HepG2 (cell line): ENCODE data around the gene TMEM108. TPM values are rescaled to one million over a fixed set of nuclear protein-coding genes. Genes with fewer than 3 reads are reported as not detected.
A peak's percentile ranks its signal among the peaks of the same experiment; 100 is the strongest.

Experiments used
- ATAC-seq: fragments of 200-7000 bp; cut with Tn5 transposase; 3 replicates; pipeline ENCODE4 v1.9.1; 2020; ENCODE audit warnings: mild to moderate bottlenecking, moderate library complexity
- BruUV-seq: library from RNA; stranded (reverse); fragments of 400-500 nt; replicated peaks from 2 replicates; lab custom pipeline; 2021; lab: Mats Ljungman, UMichigan
- CTCF ChIA-PET: fragments of 300-600 bp; formaldehyde crosslinking; extraction: SDS; loops from one replicate; lab custom pipeline; 2021; ENCODE audit warnings: low total read pairs, inconsistent platforms, low intra/inter-chr PET ratio; lab: Yijun Ruan, JAX
- POLR2A ChIA-PET: fragments of 350-600 bp; sonication (Branson Sonifier 250); formaldehyde crosslinking; loops from one replicate; lab custom pipeline; 2020; ENCODE audit warnings: antibody characterized with exemption, inconsistent platforms; lab: Yijun Ruan, JAX
- DNase-seq: peaks from one replicate; pipeline ENCODE4 v3.0.0-alpha.2; 2015; ENCODE audit warnings: low spot score
- FAIRE-seq: peaks from 3 replicates; lab custom pipeline; 2011; peaks lifted over from hg19 to GRCh38; lab: Jason Lieb, UNC
- H2AFZ ChIP-seq: one replicate; pipeline ENCODE4 v1.6.1; 2011; ENCODE audit warnings: low read length, inconsistent platforms
- H3K27ac ChIP-seq: fragments of 300-600 bp; 3 replicates; pipeline ENCODE4 v1.8.0; 2011; ENCODE audit warnings: mixed run types, mild to moderate bottlenecking, mixed read lengths, low read length, inconsistent platforms; ENCODE audit not compliant: insufficient read depth; ENCODE audit errors: extremely low read length
- H3K27me3 ChIP-seq, 2 experiments: fragments of 200-600 bp in 1 of 2; 2 replicates in 1 of 2; 3 replicates in 1 of 2; pipeline versions ENCODE4 v1.6.0 to v1.8.0; 2011; ENCODE audit warnings: low read length in 2 of 2, mild to moderate bottlenecking in 2 of 2, moderate library complexity in 2 of 2, inconsistent platforms in 1 of 2; ENCODE audit not compliant: insufficient read depth in 2 of 2, control insufficient read depth in 1 of 2
- H3K36me3 ChIP-seq, 2 experiments: fragments of 200-600 bp in 1 of 2; replicated peaks in 1 of 2; 2 replicates in 1 of 2; 3 replicates in 1 of 2; pipeline versions ENCODE4 v1.5.1 to v1.8.0; 2011; ENCODE audit warnings: low read length in 2 of 2, inconsistent platforms in 1 of 2; ENCODE audit not compliant: insufficient read depth in 2 of 2, control insufficient read depth in 1 of 2
- H3K4me1 ChIP-seq: 2 replicates; pipeline ENCODE4 v1.5.1; 2012; ENCODE audit warnings: low read length, inconsistent platforms; ENCODE audit not compliant: insufficient read depth
- H3K4me2 ChIP-seq: 2 replicates; pipeline ENCODE4 v1.6.0; 2011; ENCODE audit warnings: low read depth, low read length, inconsistent platforms
- H3K4me3 ChIP-seq, 3 experiments: fragments of 200-600 bp in 1 of 3; sonication (generic), shearing (Covaris generic) in 1 of 3; replicated peaks in 1 of 3; 2 replicates each; pipeline ENCODE4 v1.5.1; 2011 to 2016; ENCODE audit warnings: low read length in 3 of 3, inconsistent platforms in 2 of 3, low read depth in 2 of 3, mild to moderate bottlenecking in 2 of 3, control low read depth in 1 of 3, mixed read lengths in 1 of 3; ENCODE audit not compliant: insufficient read depth in 1 of 3
- H3K79me2 ChIP-seq: one replicate; pipeline ENCODE4 v1.6.1; 2011; ENCODE audit warnings: low read length, inconsistent platforms; ENCODE audit not compliant: insufficient read depth
- H3K9ac ChIP-seq: 2 replicates; pipeline ENCODE4 v1.6.0; 2011; ENCODE audit warnings: mild to moderate bottlenecking, low read depth, low read length, inconsistent platforms; ENCODE audit not compliant: insufficient read depth
- H3K9me3 ChIP-seq: 2 replicates; pipeline ENCODE4 v1.5.1; 2012; ENCODE audit warnings: mild to moderate bottlenecking, low read length
- H4K20me1 ChIP-seq: 2 replicates; pipeline ENCODE4 v1.6.0; 2011; ENCODE audit warnings: inconsistent platforms, mild to moderate bottlenecking, low read length, moderate library complexity; ENCODE audit not compliant: insufficient read depth
- CEBPB ChIP-seq: IDR thresholded peaks from 2 replicates; pipeline ENCODE4 v1.6.1; 2011; ENCODE audit warnings: low read depth, low read length, improper control_type of control experiment, borderline replicate concordance
- MED8 ChIP-seq: sonication (generic); formaldehyde crosslinking; IDR thresholded peaks from 2 replicates; pipeline ENCODE4 v1.8.1; 2023; ENCODE audit warnings: mild to moderate bottlenecking, missing genetic modification reagents; ENCODE audit not compliant: insufficient replicate concordance
- WGBS: methylation state at CpG from one replicate; pipeline ENCODE4 v1.1.6; 2017; ENCODE audit warnings: low lambda C conversion rate; 5-methylcytosine and 5-hydroxymethylcytosine counted together
- in situ Hi-C: cut with HindIII; loops from 2 replicates; pipeline ENCODE4 v1.10.0; 2017; ENCODE audit warnings: low pct_unique_long_range_greater_than_20kb; ENCODE audit not compliant: extremely low pct_ligation_motif_present
- intact Hi-C: fragments of 100-400 bp; cut with micrococcal nuclease; formaldehyde crosslinking; loops from one replicate; pipeline ENCODE4 v1.10.0; 2022; ENCODE audit not compliant: unreplicated experiment
- polyA plus RNA-seq, 8 experiments: library from polyadenylated mRNA; depleted of rRNA in 3 of 8; stranded (reverse) in 7 of 8; unstranded in 1 of 8; fragments of >200 nt; fragmentation: Illumina TruSeq in 4 of 8; extraction: Trizol in 4 of 8; gene quantifications; 2 replicates each; pipeline versions ENCODE4 v1.2.1 to v1.2.3, GENCODE V29; 2011 to 2016; ENCODE audit warnings: low read depth in 4 of 8, missing spikeins in 1 of 8, mixed read lengths in 1 of 8; ENCODE audit not compliant: insufficient read depth in 1 of 8
- total RNA-seq, 5 experiments: library from RNA; depleted of rRNA; stranded (reverse); fragments of >200 nt; fragmentation: Illumina TruSeq; extraction: Trizol; gene quantifications; 2 replicates each; pipeline ENCODE4 v1.2.3, GENCODE V29; 2016; ENCODE audit warnings: low read depth in 1 of 5
- TF ChIP-seq, protein P1 (sequence below): sonication (generic); formaldehyde crosslinking; IDR thresholded peaks from 2 replicates; pipeline ENCODE4 v1.4.0; 2020; ENCODE audit warnings: missing genetic modification reagents, borderline replicate concordance
- TF ChIP-seq, protein P2 (sequence below): sonication (generic); formaldehyde crosslinking; IDR thresholded peaks from 2 replicates; pipeline ENCODE4 v1.8.1; 2022; ENCODE audit warnings: low read depth, mild to moderate bottlenecking, missing genetic modification reagents
- TF ChIP-seq, protein P3 (sequence below): sonication (generic); formaldehyde crosslinking; conservative IDR thresholded peaks from 2 replicates; pipeline ENCODE4 v1.4.0; 2020; ENCODE audit warnings: missing genetic modification reagents

TMEM108 gene
- total and polyA plus RNA-seq, 2 of the 13 experiments (the other 11 are each of a cell fraction or from before 2014, with no cell fraction given), result not detected

DNA sequence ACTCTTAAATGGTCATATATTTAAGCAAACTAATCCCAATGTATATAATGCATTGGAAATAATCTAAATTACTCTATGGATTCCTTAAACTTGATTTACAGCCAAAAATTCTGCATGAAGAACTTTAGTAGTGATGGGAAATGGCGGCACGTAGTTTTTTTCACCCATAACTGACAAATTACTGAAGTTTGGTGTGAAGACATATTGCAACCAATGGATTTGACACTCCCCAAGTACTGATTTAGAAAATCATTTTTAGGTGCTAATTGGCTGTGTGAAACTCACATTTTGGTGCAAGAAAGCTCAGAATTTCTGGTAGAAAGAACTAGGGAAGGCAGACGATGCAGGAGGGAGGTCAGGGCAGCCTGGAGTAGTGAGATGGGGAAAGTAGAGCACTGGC lies 19.3 kb upstream of the TMEM108 start (continued):
- TF ChIP-seq, protein P1, sequence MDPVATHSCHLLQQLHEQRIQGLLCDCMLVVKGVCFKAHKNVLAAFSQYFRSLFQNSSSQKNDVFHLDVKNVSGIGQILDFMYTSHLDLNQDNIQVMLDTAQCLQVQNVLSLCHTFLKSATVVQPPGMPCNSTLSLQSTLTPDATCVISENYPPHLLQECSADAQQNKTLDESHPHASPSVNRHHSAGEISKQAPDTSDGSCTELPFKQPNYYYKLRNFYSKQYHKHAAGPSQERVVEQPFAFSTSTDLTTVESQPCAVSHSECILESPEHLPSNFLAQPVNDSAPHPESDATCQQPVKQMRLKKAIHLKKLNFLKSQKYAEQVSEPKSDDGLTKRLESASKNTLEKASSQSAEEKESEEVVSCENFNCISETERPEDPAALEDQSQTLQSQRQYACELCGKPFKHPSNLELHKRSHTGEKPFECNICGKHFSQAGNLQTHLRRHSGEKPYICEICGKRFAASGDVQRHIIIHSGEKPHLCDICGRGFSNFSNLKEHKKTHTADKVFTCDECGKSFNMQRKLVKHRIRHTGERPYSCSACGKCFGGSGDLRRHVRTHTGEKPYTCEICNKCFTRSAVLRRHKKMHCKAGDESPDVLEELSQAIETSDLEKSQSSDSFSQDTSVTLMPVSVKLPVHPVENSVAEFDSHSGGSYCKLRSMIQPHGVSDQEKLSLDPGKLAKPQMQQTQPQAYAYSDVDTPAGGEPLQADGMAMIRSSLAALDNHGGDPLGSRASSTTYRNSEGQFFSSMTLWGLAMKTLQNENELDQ (CRISPR knock-in tag), result no peak
- TF ChIP-seq, protein P2, sequence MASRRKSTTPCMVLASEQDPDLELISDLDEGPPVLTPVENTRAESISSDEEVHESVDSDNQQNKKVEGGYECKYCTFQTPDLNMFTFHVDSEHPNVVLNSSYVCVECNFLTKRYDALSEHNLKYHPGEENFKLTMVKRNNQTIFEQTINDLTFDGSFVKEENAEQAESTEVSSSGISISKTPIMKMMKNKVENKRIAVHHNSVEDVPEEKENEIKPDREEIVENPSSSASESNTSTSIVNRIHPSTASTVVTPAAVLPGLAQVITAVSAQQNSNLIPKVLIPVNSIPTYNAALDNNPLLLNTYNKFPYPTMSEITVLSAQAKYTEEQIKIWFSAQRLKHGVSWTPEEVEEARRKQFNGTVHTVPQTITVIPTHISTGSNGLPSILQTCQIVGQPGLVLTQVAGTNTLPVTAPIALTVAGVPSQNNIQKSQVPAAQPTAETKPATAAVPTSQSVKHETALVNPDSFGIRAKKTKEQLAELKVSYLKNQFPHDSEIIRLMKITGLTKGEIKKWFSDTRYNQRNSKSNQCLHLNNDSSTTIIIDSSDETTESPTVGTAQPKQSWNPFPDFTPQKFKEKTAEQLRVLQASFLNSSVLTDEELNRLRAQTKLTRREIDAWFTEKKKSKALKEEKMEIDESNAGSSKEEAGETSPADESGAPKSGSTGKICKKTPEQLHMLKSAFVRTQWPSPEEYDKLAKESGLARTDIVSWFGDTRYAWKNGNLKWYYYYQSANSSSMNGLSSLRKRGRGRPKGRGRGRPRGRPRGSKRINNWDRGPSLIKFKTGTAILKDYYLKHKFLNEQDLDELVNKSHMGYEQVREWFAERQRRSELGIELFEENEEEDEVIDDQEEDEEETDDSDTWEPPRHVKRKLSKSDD (CRISPR knock-in tag), result no peak
- TF ChIP-seq, protein P3, sequence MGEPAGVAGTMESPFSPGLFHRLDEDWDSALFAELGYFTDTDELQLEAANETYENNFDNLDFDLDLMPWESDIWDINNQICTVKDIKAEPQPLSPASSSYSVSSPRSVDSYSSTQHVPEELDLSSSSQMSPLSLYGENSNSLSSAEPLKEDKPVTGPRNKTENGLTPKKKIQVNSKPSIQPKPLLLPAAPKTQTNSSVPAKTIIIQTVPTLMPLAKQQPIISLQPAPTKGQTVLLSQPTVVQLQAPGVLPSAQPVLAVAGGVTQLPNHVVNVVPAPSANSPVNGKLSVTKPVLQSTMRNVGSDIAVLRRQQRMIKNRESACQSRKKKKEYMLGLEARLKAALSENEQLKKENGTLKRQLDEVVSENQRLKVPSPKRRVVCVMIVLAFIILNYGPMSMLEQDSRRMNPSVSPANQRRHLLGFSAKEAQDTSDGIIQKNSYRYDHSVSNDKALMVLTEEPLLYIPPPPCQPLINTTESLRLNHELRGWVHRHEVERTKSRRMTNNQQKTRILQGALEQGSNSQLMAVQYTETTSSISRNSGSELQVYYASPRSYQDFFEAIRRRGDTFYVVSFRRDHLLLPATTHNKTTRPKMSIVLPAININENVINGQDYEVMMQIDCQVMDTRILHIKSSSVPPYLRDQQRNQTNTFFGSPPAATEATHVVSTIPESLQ (CRISPR knock-in tag), result no peak

DNA sequence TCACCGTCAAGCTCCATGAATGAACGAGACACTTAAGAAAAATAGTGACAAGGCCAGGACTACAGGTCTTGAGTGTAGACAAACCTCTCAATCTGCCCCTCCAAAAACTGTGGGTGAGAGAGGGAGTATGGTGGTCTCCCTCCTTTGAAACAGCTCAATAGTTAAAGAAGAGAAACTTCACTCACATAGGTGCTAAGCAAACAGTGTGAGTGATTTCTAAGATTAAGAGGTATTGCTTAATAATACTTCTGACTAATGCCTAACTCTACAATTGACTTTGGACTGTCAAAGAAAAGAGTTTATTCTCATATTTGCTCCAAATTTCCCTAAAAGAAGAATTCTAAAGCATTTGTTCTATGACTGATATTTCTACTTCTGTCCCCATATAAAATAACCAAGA lies 17.0 kb upstream of the TMEM108 start:
- in situ Hi-C loops (no loop called here), intact Hi-C loops (no loop called here)
- Histone ChIP-seq H3K4me2 (no peak overlapping the region), H3K27me3 (peaks cover 2 to 3% of the 10 kb centered on the region in 2 experiments; a peak in 2 of 5 replicates), H4K20me1 (no peaks in the 10 kb centered on the region), H3K4me3 (no peak overlapping the region), H3K9me3 (no peaks in the 10 kb centered on the region), H3K36me3 (no peaks in the 10 kb centered on the region), H3K79me2 (no peaks in the 10 kb centered on the region), H3K9ac (no peak overlapping the region), H3K4me1 (no peaks in the 10 kb centered on the region), H2AFZ (no peak overlapping the region), H3K27ac (no peak overlapping the region)
- DNase-seq, result no peak
- BruUV-seq, result no TSS peak
- no peak for ATAC-seq
- ChIA-PET POLR2A (no interaction called here), CTCF (no interaction called here)
- no peak for TF ChIP-seq MED8 (CRISPR knock-in tag)
- TF ChIP-seq CEBPB, result 0 out of 2 replicates have a peak, but pooled peaks have one; percentile 22
- FAIRE-seq, result no peak
- WGBS, result 26% methylated on average over 2 of the region's 2 CpGs
